ACC112 (cell line): Measurements from ENCODE around the gene SNX4.

Source experiments
- H2AFZ ChIP-seq: fragments of 200-600 bp; sonication (generic); one replicate; pipeline ENCODE4 v1.6.0; 2017; ENCODE audit warnings: antibody characterized with exemption, low read length; ENCODE audit not compliant: unreplicated experiment
- H3K27ac ChIP-seq: fragments of 200-600 bp; sonication (generic); 2 replicates; pipeline ENCODE4 v1.5.1; 2014; ENCODE audit warnings: low read depth, mild to moderate bottlenecking, antibody characterized with exemption, low read length, moderate library complexity
- H3K27me3 ChIP-seq: fragments of 200-600 bp; sonication (generic); 2 replicates; pipeline ENCODE4 v1.6.1; 2014; ENCODE audit warnings: mild to moderate bottlenecking, antibody characterized with exemption, low read length, moderate library complexity, mixed read lengths; ENCODE audit not compliant: insufficient read depth
- H3K36me3 ChIP-seq: fragments of 200-600 bp; sonication (generic); 2 replicates; pipeline ENCODE4 v1.6.1; 2016; ENCODE audit warnings: mild to moderate bottlenecking, antibody characterized with exemption, low read length, moderate library complexity, mixed read lengths; ENCODE audit not compliant: insufficient read depth
- H3K4me1 ChIP-seq: fragments of 200-600 bp; sonication (generic); one replicate; pipeline ENCODE4 v1.6.1; 2016; ENCODE audit warnings: low read length, mixed read lengths; ENCODE audit not compliant: insufficient read depth, unreplicated experiment, control insufficient read depth
- H3K4me3 ChIP-seq: fragments of 200-600 bp; sonication (generic); 2 replicates; pipeline ENCODE4 v1.5.1; 2014; ENCODE audit warnings: mild to moderate bottlenecking, low read depth, low read length
- H3K79me2 ChIP-seq: fragments of 200-600 bp; sonication (generic); one replicate; pipeline ENCODE4 v1.6.0; 2016; ENCODE audit warnings: low read length; ENCODE audit not compliant: control insufficient read depth, unreplicated experiment, insufficient read depth

The SNX4 gene

GRCh38 chr3:125462722-125463299 is 57.2 kb downstream of the SNX4 start:
- Histone ChIP-seq H2AFZ (no peak overlapping the region), H3K27ac (no peak overlapping the region), H3K4me1 (no peaks in the 10 kb centered on the region), H3K4me3 (no peak overlapping the region), H3K36me3 (peaks cover 4% of the 10 kb centered on the region; the same call in 1 of the 2 replicates), H3K79me2 (no peaks in the 10 kb centered on the region), H3K27me3 (no peaks in the 10 kb centered on the region)

- peaks cover 2% of the 10 kb centered on the region; the same call in 1 of the 2 replicates for H3K36me3 ChIP-seq
- H3K27me3 ChIP-seq: no peaks in the 10 kb centered on the region
Observed at GRCh38 chr3:125461896-125462295, 58.1 kb downstream of the SNX4 start.

GRCh38 chr3:125460233-125460632 is 59.8 kb downstream of the SNX4 start:
- no peak overlapping the region for H3K27ac ChIP-seq
- no peak overlapping the region for H3K4me3 ChIP-seq
- H3K36me3 ChIP-seq: peaks cover 2% of the 10 kb centered on the region; the same call in 1 of the 2 replicates
- no peaks in the 10 kb centered on the region for H3K79me2 ChIP-seq
- H3K27me3 ChIP-seq: no peaks in the 10 kb centered on the region
- no peaks in the 10 kb centered on the region for H3K4me1 ChIP-seq
- no peak overlapping the region for H2AFZ ChIP-seq

More at GRCh38 chr3:125461896-125462295, 58.1 kb downstream of the SNX4 start:
- Histone ChIP-seq H2AFZ (no peak overlapping the region), H3K79me2 (no peaks in the 10 kb centered on the region), H3K27ac (no peak overlapping the region), H3K4me1 (no peaks in the 10 kb centered on the region), H3K4me3 (no peak overlapping the region)

GRCh38 chr3:125443923-125444322 is 76.1 kb downstream of the SNX4 start:
- Histone ChIP-seq H3K27me3 (no peaks in the 10 kb centered on the region), H3K36me3 (peaks cover 17% of the 10 kb centered on the region), H3K79me2 (no peaks in the 10 kb centered on the region), H3K27ac (peak overlapping the region; percentile 60), H2AFZ (no peak overlapping the region), H3K4me1 (no peaks in the 10 kb centered on the region), H3K4me3 (no peak overlapping the region)

GRCh38 chr3:125442506-125442905 is 77.5 kb downstream of the SNX4 start:
- Histone ChIP-seq H2AFZ (no peak overlapping the region), H3K4me3 (no peak overlapping the region)

GRCh38 chr3:125440970-125441369 is 79.0 kb downstream of the SNX4 start:
- Histone ChIP-seq H3K4me3 (no peak overlapping the region), H2AFZ (no peak overlapping the region), H3K4me1 (peaks cover 3% of the 10 kb centered on the region), H3K79me2 (no peaks in the 10 kb centered on the region), H3K36me3 (peaks cover 7% of the 10 kb centered on the region; the same call in 1 of the 2 replicates), H3K27me3 (no peaks in the 10 kb centered on the region), H3K27ac (no peak overlapping the region)

More at GRCh38 chr3:125442506-125442905, 77.5 kb downstream of the SNX4 start:
- no peak overlapping the region for H3K27ac ChIP-seq
- no peaks in the 10 kb centered on the region for H3K27me3 ChIP-seq
- H3K36me3 ChIP-seq: peaks cover 17% of the 10 kb centered on the region
- H3K79me2 ChIP-seq: no peaks in the 10 kb centered on the region
- peaks cover 2% of the 10 kb centered on the region for H3K4me1 ChIP-seq

- Histone ChIP-seq H3K27me3 (no peaks in the 10 kb centered on the region), H3K27ac (no peak overlapping the region), H3K79me2 (no peaks in the 10 kb centered on the region), H2AFZ (no peak overlapping the region), H3K4me3 (no peak overlapping the region), H3K4me1 (peaks cover 3% of the 10 kb centered on the region), H3K36me3 (peaks cover 7% of the 10 kb centered on the region; the same call in 1 of the 2 replicates)
Observed at GRCh38 chr3:125440559-125440955, 79.4 kb downstream of the SNX4 start.

- Histone ChIP-seq H3K27me3 (no peaks in the 10 kb centered on the region), H3K79me2 (no peaks in the 10 kb centered on the region), H3K4me3 (no peak overlapping the region), H2AFZ (no peak overlapping the region), H3K27ac (no peak overlapping the region), H3K4me1 (peaks cover 3% of the 10 kb centered on the region), H3K36me3 (peaks cover 7% of the 10 kb centered on the region; the same call in 1 of the 2 replicates)
Observed at GRCh38 chr3:125437631-125438435, 82.2 kb downstream of the SNX4 start.

- Histone ChIP-seq H3K27ac (no peak overlapping the region), H3K4me1 (peaks cover 7% of the 10 kb centered on the region), H3K27me3 (no peaks in the 10 kb centered on the region), H3K4me3 (no peak overlapping the region), H2AFZ (no peak overlapping the region), H3K79me2 (no peaks in the 10 kb centered on the region), H3K36me3 (no peaks in the 10 kb centered on the region)
Observed at GRCh38 chr3:125436921-125437320, 83.1 kb downstream of the SNX4 start.

- peaks cover 9% of the 10 kb centered on the region for H3K4me1 ChIP-seq
- H3K27me3 ChIP-seq: no peaks in the 10 kb centered on the region
- no peaks in the 10 kb centered on the region for H3K79me2 ChIP-seq
- no peak overlapping the region for H2AFZ ChIP-seq
- H3K4me3 ChIP-seq: no peak overlapping the region
- H3K27ac ChIP-seq: no peak overlapping the region
- H3K36me3 ChIP-seq: no peaks in the 10 kb centered on the region
Observed at GRCh38 chr3:125435231-125435630, 84.8 kb downstream of the SNX4 start.

- H2AFZ ChIP-seq: no peak overlapping the region
Observed at GRCh38 chr3:125434582-125435011, 85.4 kb downstream of the SNX4 start.

More at GRCh38 chr3:125434582-125435011, 85.4 kb downstream of the SNX4 start:
- Histone ChIP-seq H3K79me2 (no peaks in the 10 kb centered on the region), H3K27me3 (no peaks in the 10 kb centered on the region), H3K36me3 (no peaks in the 10 kb centered on the region), H3K27ac (no peak overlapping the region), H3K4me3 (no peak overlapping the region), H3K4me1 (peaks cover 9% of the 10 kb centered on the region)
